ENCODE results near the gene NEB. TPM values are rescaled to one million over a fixed set of nuclear protein-coding genes. Genes with fewer than 3 reads are reported as not detected.
"Not testable (repeated sequence)": the region's sequence is repeated elsewhere in the genome, so short reads cannot be mapped to it uniquely, and the experiment has no call there.

NEB gene
- total RNA-seq, 5 donors from 2014 or later (not counting 1 experiment from before 2014, with no cell fraction given): 0.91 to 1.4 (median 1.3) TPM

DNA sequence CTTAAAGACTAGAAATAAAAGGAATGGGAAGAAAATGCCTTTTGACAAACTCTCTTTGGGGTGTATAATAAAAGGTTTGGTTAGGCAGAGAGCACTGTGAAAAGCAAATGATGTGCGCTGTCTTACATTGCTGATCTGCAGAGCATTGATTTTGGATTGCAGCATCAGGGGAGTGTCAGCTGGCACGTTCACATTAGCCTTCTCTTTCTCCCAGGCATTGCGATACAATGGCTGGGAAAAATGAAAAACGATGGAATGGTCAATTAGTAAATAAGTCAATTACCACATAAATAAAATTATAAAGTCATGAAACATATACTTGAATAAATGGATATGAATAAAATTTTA lies 142.4 kb downstream of the NEB start:
- H3K27me3 ChIP-seq (replicated peaks in 1 of 2; ENCODE audit: control insufficient read depth in 2 of 2, extremely low read depth in 1 of 2, insufficient read depth in 2 of 2, low read length in 1 of 2); H3K4me3 ChIP-seq (ENCODE audit: control insufficient read depth in 1 of 2, extremely low read depth in 1 of 2, low read length in 1 of 2); H3K4me1 ChIP-seq (ENCODE audit: control insufficient read depth in 1 of 2, extremely low read depth in 1 of 2, insufficient read depth in 2 of 2, low read length in 2 of 2); DNase-seq; H3K36me3 ChIP-seq (ENCODE audit: control insufficient read depth in 2 of 2, extremely low read depth in 1 of 2, insufficient read depth in 1 of 2, low read length in 1 of 2); H3K27ac ChIP-seq (ENCODE audit: low read length); H3K9me3 ChIP-seq; ATAC-seq (replicated peaks in 1 of 4); H3K4me1 Mint-ChIP-seq; POLR2A ChIA-PET; H3K4me3 Mint-ChIP-seq; H3K9me3 Mint-ChIP-seq; H3K36me3 Mint-ChIP-seq; CTCF ChIA-PET; H3K27me3 Mint-ChIP-seq; H3K27ac Mint-ChIP-seq: not testable (repeated sequence)
- 100% methylated on average over 1 of the region's 4 CpGs for WGBS (ENCODE audit: insufficient coverage)

DNA sequence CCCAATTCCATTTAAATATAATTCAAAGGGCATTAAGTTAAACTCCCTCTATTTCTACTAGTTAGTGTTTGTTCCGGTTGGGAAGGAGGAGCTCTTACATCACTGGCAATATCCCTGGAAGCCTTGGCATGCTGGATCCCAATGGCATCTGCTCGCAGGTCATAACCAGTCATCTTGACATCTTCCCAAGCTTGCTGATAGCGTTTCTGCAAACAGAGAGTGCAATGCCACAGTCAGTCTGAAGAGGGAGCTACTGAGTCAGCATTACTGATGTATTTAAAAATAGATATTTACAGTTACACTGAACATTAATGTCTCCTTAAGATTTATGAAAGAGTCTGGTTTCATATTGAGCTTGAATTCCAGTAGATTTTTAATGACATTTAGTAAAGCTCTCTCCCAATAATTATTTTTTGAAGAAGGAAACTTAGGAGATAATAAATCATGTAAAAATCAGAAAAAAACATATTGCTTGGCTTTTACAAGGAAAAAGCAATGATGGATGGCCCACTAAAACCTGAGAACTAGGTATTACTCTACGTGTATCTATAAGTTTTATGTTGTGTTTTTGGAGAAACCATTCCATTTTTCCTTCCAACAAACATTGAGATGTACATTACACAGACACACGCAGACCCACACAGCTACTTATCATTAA lies 142.9 kb downstream of the NEB start:
- H3K27me3 ChIP-seq (replicated peaks in 1 of 2; ENCODE audit: control insufficient read depth in 2 of 2, extremely low read depth in 1 of 2, insufficient read depth in 2 of 2, low read length in 1 of 2); H3K27ac ChIP-seq (ENCODE audit: low read length); H3K27ac Mint-ChIP-seq; H3K4me3 ChIP-seq (ENCODE audit: control insufficient read depth in 1 of 2, extremely low read depth in 1 of 2, low read length in 1 of 2); H3K4me3 Mint-ChIP-seq; H3K4me1 ChIP-seq (ENCODE audit: control insufficient read depth in 1 of 2, extremely low read depth in 1 of 2, insufficient read depth in 2 of 2, low read length in 2 of 2); CTCF ChIA-PET; H3K4me1 Mint-ChIP-seq; H3K27me3 Mint-ChIP-seq; POLR2A ChIA-PET; H3K36me3 Mint-ChIP-seq; H3K9me3 ChIP-seq; H3K9me3 Mint-ChIP-seq; H3K36me3 ChIP-seq (ENCODE audit: control insufficient read depth in 2 of 2, extremely low read depth in 1 of 2, insufficient read depth in 1 of 2, low read length in 1 of 2): not testable (repeated sequence)
- DNase-seq (peak in 3 of 35 experiments; percentile 1 to 8 (median 8)), ATAC-seq (replicated peaks in 1 of 4) (peak; percentile 43 to 62 (median 50))
- no CpG with 5 or more reads among the region's 5 CpGs for WGBS (ENCODE audit: insufficient coverage)

DNA sequence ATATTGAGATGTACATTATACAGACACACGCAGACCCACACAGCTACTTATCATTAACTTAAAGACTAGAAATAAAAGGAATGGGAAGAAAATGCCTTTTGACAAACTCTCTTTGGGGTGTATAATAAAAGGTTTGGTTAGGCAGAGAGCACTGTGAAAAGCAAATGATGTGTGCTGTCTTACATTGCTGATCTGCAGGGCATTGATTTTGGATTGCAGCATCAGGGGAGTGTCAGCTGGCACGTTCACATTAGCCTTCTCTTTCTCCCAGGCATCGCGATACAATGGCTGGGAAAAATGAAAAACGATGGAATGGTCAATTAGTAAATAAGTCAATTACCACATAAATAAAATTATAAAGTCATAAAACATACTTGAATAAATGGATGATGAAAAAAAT lies 153.0 kb downstream of the NEB start:
- H3K9me3 ChIP-seq; H3K4me1 ChIP-seq (ENCODE audit: control insufficient read depth in 1 of 2, extremely low read depth in 1 of 2, insufficient read depth in 2 of 2, low read length in 2 of 2); POLR2A ChIA-PET; DNase-seq; H3K36me3 Mint-ChIP-seq; H3K4me3 Mint-ChIP-seq; CTCF ChIA-PET; H3K9me3 Mint-ChIP-seq; H3K36me3 ChIP-seq (ENCODE audit: control insufficient read depth in 2 of 2, extremely low read depth in 1 of 2, insufficient read depth in 1 of 2, low read length in 1 of 2); H3K4me3 ChIP-seq (ENCODE audit: control insufficient read depth in 1 of 2, extremely low read depth in 1 of 2, low read length in 1 of 2); H3K4me1 Mint-ChIP-seq; H3K27ac Mint-ChIP-seq; H3K27ac ChIP-seq (ENCODE audit: low read length); H3K27me3 Mint-ChIP-seq; ATAC-seq (replicated peaks in 1 of 4); H3K27me3 ChIP-seq (replicated peaks in 1 of 2; ENCODE audit: control insufficient read depth in 2 of 2, extremely low read depth in 1 of 2, insufficient read depth in 2 of 2, low read length in 1 of 2): not testable (repeated sequence)
- no CpG with 5 or more reads among the region's 5 CpGs for WGBS (ENCODE audit: insufficient coverage)

DNA sequence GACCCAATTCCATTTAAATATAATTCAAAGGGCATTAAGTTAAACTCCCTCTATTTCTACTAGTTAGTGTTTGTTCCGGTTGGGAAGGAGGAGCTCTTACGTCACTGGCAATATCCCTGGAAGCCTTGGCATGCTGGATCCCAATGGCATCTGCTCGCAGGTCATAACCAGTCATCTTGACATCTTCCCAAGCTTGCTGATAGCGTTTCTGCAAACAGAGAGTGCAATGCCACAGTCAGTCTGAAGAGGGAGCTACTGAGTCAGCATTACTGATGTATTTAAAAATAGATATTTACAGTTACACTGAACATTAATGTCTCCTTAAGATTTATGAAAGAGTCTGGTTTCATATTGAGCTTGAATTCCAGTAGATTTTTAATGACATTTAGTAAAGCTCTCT lies 153.6 kb downstream of the NEB start:
- H3K36me3 ChIP-seq (ENCODE audit: control insufficient read depth in 2 of 2, extremely low read depth in 1 of 2, insufficient read depth in 1 of 2, low read length in 1 of 2); H3K27ac ChIP-seq (ENCODE audit: low read length); H3K9me3 Mint-ChIP-seq; H3K36me3 Mint-ChIP-seq; H3K27me3 ChIP-seq (replicated peaks in 1 of 2; ENCODE audit: control insufficient read depth in 2 of 2, extremely low read depth in 1 of 2, insufficient read depth in 2 of 2, low read length in 1 of 2); H3K4me1 Mint-ChIP-seq; H3K4me3 ChIP-seq (ENCODE audit: control insufficient read depth in 1 of 2, extremely low read depth in 1 of 2, low read length in 1 of 2); CTCF ChIA-PET; DNase-seq; H3K9me3 ChIP-seq; H3K27me3 Mint-ChIP-seq; H3K4me1 ChIP-seq (ENCODE audit: control insufficient read depth in 1 of 2, extremely low read depth in 1 of 2, insufficient read depth in 2 of 2, low read length in 2 of 2); H3K4me3 Mint-ChIP-seq; H3K27ac Mint-ChIP-seq; POLR2A ChIA-PET: not testable (repeated sequence)
- ATAC-seq (replicated peaks in 1 of 4): peak in 1 of 4 experiments; percentile 65
- WGBS (ENCODE audit: insufficient coverage): no CpG with 5 or more reads among the region's 4 CpGs

DNA sequence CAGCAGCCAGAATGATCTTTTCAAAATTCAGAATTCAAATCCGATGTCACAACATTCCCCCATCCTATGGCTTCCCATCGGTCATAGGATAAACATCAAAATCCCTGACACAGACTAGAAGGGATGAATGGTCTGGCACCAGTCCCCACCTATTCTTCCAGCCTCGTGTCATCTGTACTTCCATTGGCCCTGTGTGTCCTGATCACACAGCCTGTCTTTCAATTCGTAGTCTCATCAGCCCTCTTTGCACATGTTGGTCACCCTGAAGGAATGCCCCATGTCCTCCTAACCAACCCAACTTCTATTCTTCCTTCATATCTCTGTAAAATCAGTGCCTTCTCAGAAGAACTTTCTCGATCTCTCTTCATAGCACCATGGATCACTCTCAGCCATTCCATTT lies 157.2 kb downstream of the NEB start:
- 75% methylated on average over 5 of the region's 5 CpGs for WGBS (ENCODE audit: insufficient coverage)

DNA sequence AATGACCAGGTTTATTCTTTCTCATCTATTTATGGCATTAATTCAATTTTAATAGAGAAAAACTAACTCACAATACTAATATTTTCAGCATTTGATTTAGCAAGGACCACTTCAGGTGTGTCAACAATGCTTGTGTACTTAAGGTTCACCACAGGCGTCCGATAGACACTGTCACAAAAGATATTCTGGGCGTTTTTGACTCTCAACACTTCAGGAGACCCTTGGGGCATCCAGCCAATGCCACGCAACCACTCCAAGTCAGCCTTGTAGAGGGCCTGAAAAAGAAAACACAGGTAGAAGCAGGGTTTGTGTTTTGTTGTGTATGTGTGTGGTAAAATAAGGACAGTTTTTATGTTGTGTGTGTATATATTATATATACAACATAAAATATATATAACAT lies 158.2 kb downstream of the NEB start:
- Histone ChIP-seq H3K27ac (ENCODE audit: low read length) (no peak overlapping the region), H3K36me3 (ENCODE audit: control insufficient read depth in 2 of 2, extremely low read depth in 1 of 2, insufficient read depth in 1 of 2, low read length in 1 of 2) (no peaks in the 10 kb centered on the region), H3K27me3 (replicated peaks in 1 of 2; ENCODE audit: control insufficient read depth in 2 of 2, extremely low read depth in 1 of 2, insufficient read depth in 2 of 2, low read length in 1 of 2) (no peaks in the 10 kb centered on the region), H3K9me3 (no peaks in the 10 kb centered on the region), H3K4me3 (ENCODE audit: control insufficient read depth in 1 of 2, extremely low read depth in 1 of 2, low read length in 1 of 2) (no peak overlapping the region), H3K4me1 (ENCODE audit: control insufficient read depth in 1 of 2, extremely low read depth in 1 of 2, insufficient read depth in 2 of 2, low read length in 2 of 2) (no peaks in the 10 kb centered on the region)
- WGBS (ENCODE audit: insufficient coverage): 80% methylated on average over 3 of the region's 4 CpGs
- Mint-ChIP-seq H3K4me1 (no peaks in the 10 kb centered on the region), H3K36me3 (no peaks in the 10 kb centered on the region), H3K4me3 (no peak overlapping the region), H3K9me3 (no peaks in the 10 kb centered on the region), H3K27me3 (no peaks in the 10 kb centered on the region), H3K27ac (no peak overlapping the region)
- no peak for ATAC-seq (replicated peaks in 1 of 4)
- ChIA-PET POLR2A (no interaction called here), CTCF (interaction anchor here in 1 of 2 donors (0.7 kb wide), 1 partner anchor 389 kb away, joined by 3 read pairs; no protein-coding TSS in a partner anchor)
- no peak for DNase-seq

More for the DNA sequence above, 157.2 kb downstream of the NEB start:
- no peaks in the 10 kb centered on the region for H3K36me3 Mint-ChIP-seq
- no peak for ATAC-seq (replicated peaks in 1 of 4)
- CTCF ChIA-PET: no interaction called here
- no peaks in the 10 kb centered on the region for H3K9me3 ChIP-seq
- no peaks in the 10 kb centered on the region for H3K36me3 ChIP-seq (ENCODE audit: control insufficient read depth in 2 of 2, extremely low read depth in 1 of 2, insufficient read depth in 1 of 2, low read length in 1 of 2)
- POLR2A ChIA-PET: interaction anchor here in 1 of 2 donors (0.6 kb wide), 1 partner anchor 551 kb away, joined by 3 read pairs; no protein-coding TSS in a partner anchor
- no peaks in the 10 kb centered on the region for H3K9me3 Mint-ChIP-seq
- no peak for DNase-seq
- no peaks in the 10 kb centered on the region for H3K27me3 Mint-ChIP-seq
- H3K4me1 Mint-ChIP-seq: no peaks in the 10 kb centered on the region
- no peak overlapping the region for H3K27ac Mint-ChIP-seq
- no peaks in the 10 kb centered on the region for H3K4me1 ChIP-seq (ENCODE audit: control insufficient read depth in 1 of 2, extremely low read depth in 1 of 2, insufficient read depth in 2 of 2, low read length in 2 of 2)
- H3K27me3 ChIP-seq (replicated peaks in 1 of 2; ENCODE audit: control insufficient read depth in 2 of 2, extremely low read depth in 1 of 2, insufficient read depth in 2 of 2, low read length in 1 of 2): no peaks in the 10 kb centered on the region
- no peak overlapping the region for H3K4me3 ChIP-seq (ENCODE audit: control insufficient read depth in 1 of 2, extremely low read depth in 1 of 2, low read length in 1 of 2)
- H3K4me3 Mint-ChIP-seq: no peak overlapping the region
- no peak overlapping the region for H3K27ac ChIP-seq (ENCODE audit: low read length)

DNA sequence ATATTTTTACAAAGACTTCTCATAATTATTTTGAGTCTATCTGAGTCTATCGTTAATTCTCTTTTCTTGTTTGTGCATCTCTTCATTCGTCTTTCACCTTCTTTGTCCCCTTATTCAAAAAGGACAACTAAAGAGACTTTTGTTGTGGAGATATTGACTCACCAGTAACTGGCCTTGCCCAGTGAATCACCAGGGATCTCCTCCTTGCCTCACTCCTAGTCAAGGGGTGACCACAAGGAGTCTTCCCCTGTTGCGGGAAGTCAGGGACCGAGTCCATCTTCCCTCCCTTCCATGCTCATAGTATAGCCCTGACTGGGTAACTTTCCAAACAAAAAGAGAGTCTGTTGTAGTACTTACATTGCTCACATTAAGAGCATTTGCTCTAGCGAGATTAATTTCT lies 158.9 kb downstream of the NEB start:
- ChIA-PET CTCF (no interaction called here), POLR2A (no interaction called here)
- DNase-seq (no peak), ATAC-seq (replicated peaks in 1 of 4) (no peak)
- Mint-ChIP-seq H3K36me3 (no peaks in the 10 kb centered on the region), H3K27me3 (no peaks in the 10 kb centered on the region), H3K4me1 (no peaks in the 10 kb centered on the region), H3K4me3 (no peak overlapping the region), H3K9me3 (no peaks in the 10 kb centered on the region), H3K27ac (no peak overlapping the region)
- 92% methylated on average over 2 of the region's 5 CpGs for WGBS (ENCODE audit: insufficient coverage)
- Histone ChIP-seq H3K27ac (ENCODE audit: low read length) (no peak overlapping the region), H3K4me1 (ENCODE audit: control insufficient read depth in 1 of 2, extremely low read depth in 1 of 2, insufficient read depth in 2 of 2, low read length in 2 of 2) (no peaks in the 10 kb centered on the region), H3K36me3 (ENCODE audit: control insufficient read depth in 2 of 2, extremely low read depth in 1 of 2, insufficient read depth in 1 of 2, low read length in 1 of 2) (no peaks in the 10 kb centered on the region), H3K9me3 (no peaks in the 10 kb centered on the region), H3K4me3 (ENCODE audit: control insufficient read depth in 1 of 2, extremely low read depth in 1 of 2, low read length in 1 of 2) (no peak overlapping the region), H3K27me3 (replicated peaks in 1 of 2; ENCODE audit: control insufficient read depth in 2 of 2, extremely low read depth in 1 of 2, insufficient read depth in 2 of 2, low read length in 1 of 2) (no peaks in the 10 kb centered on the region)

Measured in T-cell (primary cell).